Nephron progenitor cell (in vitro differentiated cells): Measurements from ENCODE around the gene DHX16.

Source experiments
- DNase-seq: peaks from one replicate; pipeline ENCODE4 v3.0.0; 2021
- H3K27ac Mint-ChIP-seq: 2 replicates; pipeline ENCODE4 v1.8.0; 2021; ENCODE audit warnings: mild to moderate bottlenecking, moderate library complexity, mixed read lengths
- H3K27me3 Mint-ChIP-seq: 2 replicates; pipeline ENCODE4 v1.8.0; 2021; ENCODE audit warnings: mild to moderate bottlenecking, low read depth, mixed read lengths; ENCODE audit not compliant: poor library complexity
- H3K36me3 Mint-ChIP-seq: 2 replicates; pipeline ENCODE4 v1.8.0; 2021; ENCODE audit warnings: low read depth, mixed read lengths
- H3K4me1 Mint-ChIP-seq: 2 replicates; pipeline ENCODE4 v1.8.0; 2021; ENCODE audit warnings: mixed read lengths
- H3K4me3 Mint-ChIP-seq: 2 replicates; pipeline ENCODE4 v1.8.0; 2021; ENCODE audit warnings: mild to moderate bottlenecking, moderate library complexity, mixed read lengths
- H3K9me3 Mint-ChIP-seq: 2 replicates; pipeline ENCODE4 v1.8.0; 2021; ENCODE audit warnings: mild to moderate bottlenecking, moderate library complexity, mixed read lengths
- CTCF ChIP-seq: fragments of 200-600 bp; sonication (generic); IDR thresholded peaks from 2 replicates; pipeline ENCODE4 v1.5.0; 2021; ENCODE audit warnings: antibody characterized with exemption

Gene DHX16

GRCh38 chr6:30655743-30656094 is 17.1 kb downstream of the DHX16 start:
- Mint-ChIP-seq H3K4me3 (no peak overlapping the region), H3K27me3 (no peaks in the 10 kb centered on the region), H3K9me3 (no peaks in the 10 kb centered on the region), H3K36me3 (peaks cover 72% of the 10 kb centered on the region), H3K4me1 (peaks cover 12% of the 10 kb centered on the region), H3K27ac (no peak overlapping the region)
- no peak for TF ChIP-seq CTCF
- no peak for DNase-seq

- DNase-seq = no peak
- Mint-ChIP-seq H3K4me1 (peaks cover 12% of the 10 kb centered on the region), H3K27me3 (no peaks in the 10 kb centered on the region), H3K9me3 (no peaks in the 10 kb centered on the region), H3K27ac (peak overlapping the region; percentile 79), H3K36me3 (peaks cover 69% of the 10 kb centered on the region), H3K4me3 (no peak overlapping the region)
- TF ChIP-seq CTCF = no peak
Measured at GRCh38 chr6:30654798-30655742, 17.7 kb downstream of the DHX16 start.

DNA sequence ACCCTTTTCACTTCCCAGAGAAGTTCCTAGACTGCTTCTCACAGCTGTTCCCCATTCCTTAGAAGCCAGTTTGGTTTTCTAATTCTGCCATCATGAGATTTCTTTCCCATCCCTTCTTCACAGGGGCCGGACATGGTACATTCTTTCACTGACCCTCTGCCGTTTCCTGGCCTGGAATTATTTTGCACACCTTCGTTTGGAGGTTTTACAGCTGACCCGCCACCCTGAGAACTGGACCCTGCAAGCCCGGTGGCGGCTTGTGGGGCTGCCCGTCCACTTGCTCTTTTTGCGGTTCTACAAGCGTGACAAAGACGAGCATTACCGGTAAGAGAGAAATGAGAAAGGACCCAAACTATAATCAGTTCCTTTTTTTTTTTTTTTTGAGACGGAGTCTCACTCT is 21.7 kb downstream of the DHX16 start:
- Mint-ChIP-seq H3K9me3 (no peaks in the 10 kb centered on the region), H3K27me3 (no peaks in the 10 kb centered on the region), H3K4me3 (no peak overlapping the region), H3K27ac (no peak overlapping the region), H3K4me1 (peaks cover 19% of the 10 kb centered on the region), H3K36me3 (peaks cover 42% of the 10 kb centered on the region)
- no peak for DNase-seq
- no peak for TF ChIP-seq CTCF

GRCh38 chr6:30647242-30648116 is 25.3 kb downstream of the DHX16 start:
- peak overlapping the region; percentile 69 for H3K27ac Mint-ChIP-seq
- no peaks in the 10 kb centered on the region for H3K9me3 Mint-ChIP-seq
- H3K27me3 Mint-ChIP-seq = no peaks in the 10 kb centered on the region
- H3K4me1 Mint-ChIP-seq = peaks cover 28% of the 10 kb centered on the region
- H3K4me3 Mint-ChIP-seq = peak overlapping the region; percentile 89
- peak; percentile 81 for DNase-seq
- TF ChIP-seq CTCF = no peak
- peaks cover 45% of the 10 kb centered on the region for H3K36me3 Mint-ChIP-seq

DNA sequence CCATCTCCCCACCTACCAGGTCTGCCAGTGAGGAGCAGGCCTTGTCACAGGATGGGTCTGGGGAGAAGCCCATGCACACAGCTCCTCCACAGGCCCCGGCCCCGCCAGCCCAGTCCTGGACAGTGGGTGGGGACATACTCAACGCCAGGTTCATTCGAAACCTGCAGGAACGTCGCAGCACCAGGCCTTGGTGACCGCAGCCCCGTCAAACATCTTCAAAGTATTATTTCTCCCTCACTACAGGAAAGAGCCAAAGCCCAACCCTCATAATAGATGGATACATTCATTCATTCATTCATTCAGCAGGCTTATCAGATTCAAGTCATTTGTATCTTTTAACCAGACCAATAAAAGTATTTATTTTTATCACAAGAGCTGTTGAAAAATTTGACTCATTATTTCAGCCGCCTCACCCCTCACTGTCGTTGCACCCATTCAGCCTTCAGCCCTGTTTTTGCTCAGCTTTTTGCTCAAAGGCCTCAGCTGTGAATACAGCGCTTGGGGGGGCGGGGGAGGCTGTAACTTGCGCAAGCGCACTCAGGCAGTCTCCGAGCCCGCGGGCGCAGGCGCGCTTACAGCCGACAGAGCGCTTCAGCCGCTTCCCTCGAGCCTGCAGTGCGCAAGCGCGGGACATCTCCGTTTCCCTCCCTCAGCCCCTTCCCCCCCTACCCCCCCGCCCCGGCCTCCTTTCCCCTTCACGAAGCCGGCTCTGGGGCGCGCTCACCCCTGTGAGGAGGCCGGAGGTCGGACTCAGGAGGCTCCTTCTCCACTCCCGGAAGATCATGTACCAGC is 26.2 kb downstream of the DHX16 start, which contains the start of gene C6orf136:
Gene C6orf136, plus strand, starts transcription at position 684 of the 792 bp plus-strand sequence. Its CDS starts 99 bp downstream, at position 783.
- H3K9me3 Mint-ChIP-seq = no peaks in the 10 kb centered on the region
- peaks cover 41% of the 10 kb centered on the region for H3K36me3 Mint-ChIP-seq
- H3K4me3 Mint-ChIP-seq = peak within 1 kb of the TSS; percentile 89
- no peak for TF ChIP-seq CTCF
- DNase-seq = peak; percentile 92
- peaks cover 28% of the 10 kb centered on the region for H3K4me1 Mint-ChIP-seq
- no peaks in the 10 kb centered on the region for H3K27me3 Mint-ChIP-seq
- peak within 1 kb of the TSS; percentile 88 for H3K27ac Mint-ChIP-seq
